NB4 (cell line): Measurements from ENCODE around the gene RFWD3.

ENCODE experiments used
- DNase-seq: peaks from one replicate; pipeline ENCODE4 v3.0.0; 2010; ENCODE audit warnings: low read depth
- H3K4me3 ChIP-seq: one replicate; pipeline ENCODE4 v1.5.1; 2011; ENCODE audit warnings: mild to moderate bottlenecking, low read depth, low read length, moderate library complexity
- CTCF ChIP-seq: IDR thresholded peaks from one replicate; pipeline ENCODE4 v1.5.1; 2012; ENCODE audit warnings: low read depth, low read length
- MAX ChIP-seq: IDR thresholded peaks from 2 replicates; pipeline ENCODE4 v1.6.1; 2011; ENCODE audit warnings: low read depth, low read length
- MYC ChIP-seq: IDR thresholded peaks from 2 replicates; pipeline ENCODE4 v1.6.1; 2011; ENCODE audit warnings: low read depth, low read length
- POLR2A ChIP-seq: IDR thresholded peaks from 2 replicates; pipeline ENCODE4 v1.6.1; 2011; ENCODE audit warnings: mild to moderate bottlenecking; ENCODE audit not compliant: insufficient read length; ENCODE audit errors: extremely low read depth

Gene RFWD3

GRCh38 chr16:74635303-74635702 is 31.4 kb downstream of the RFWD3 start:
- no peak for TF ChIP-seq MAX
- no peak for TF ChIP-seq CTCF
- no peak for TF ChIP-seq POLR2A
- no peak for TF ChIP-seq MYC
- no peak for DNase-seq
- H3K4me3 ChIP-seq: no peak overlapping the region

- TF ChIP-seq MAX (no peak), POLR2A (no peak), MYC (no peak), CTCF (no peak)
- no peak overlapping the region for H3K4me3 ChIP-seq
- no peak for DNase-seq
Observed at GRCh38 chr16:74633686-74634085, 33.0 kb downstream of the RFWD3 start.

- TF ChIP-seq CTCF (no peak), POLR2A (no peak), MAX (no peak), MYC (no peak)
- H3K4me3 ChIP-seq: no peak overlapping the region
- DNase-seq: no peak
Observed at GRCh38 chr16:74627506-74628220, 39.0 kb downstream of the RFWD3 start.

GRCh38 chr16:74626741-74627416 is 39.8 kb downstream of the RFWD3 start:
- DNase-seq: no peak
- TF ChIP-seq MYC: no peak
- no peak for TF ChIP-seq POLR2A
- TF ChIP-seq MAX: no peak
- no peak for TF ChIP-seq CTCF
- no peak overlapping the region for H3K4me3 ChIP-seq

GRCh38 chr16:74625500-74626350 is 41.0 kb downstream of the RFWD3 start:
- TF ChIP-seq CTCF (no peak), MAX (no peak), POLR2A (no peak), MYC (no peak)

More at GRCh38 chr16:74625500-74626350, 41.0 kb downstream of the RFWD3 start:
- no peak for DNase-seq
- H3K4me3 ChIP-seq: no peak overlapping the region
